ENCODE data around the gene LGMN. TPM values are rescaled to one million over a fixed set of nuclear protein-coding genes. Genes with fewer than 3 reads are reported as not detected.
"Not testable (repeated sequence)": the region's sequence is repeated elsewhere in the genome, so short reads cannot be mapped to it uniquely, and the experiment has no call there.

Gene LGMN
- total and polyA plus RNA-seq, 9 of the 15 experiments (the other 6 are each of a cell fraction or from before 2014, with no cell fraction given): 0.05 to 1.4 (median 0.43) TPM; not detected in 2

DNA sequence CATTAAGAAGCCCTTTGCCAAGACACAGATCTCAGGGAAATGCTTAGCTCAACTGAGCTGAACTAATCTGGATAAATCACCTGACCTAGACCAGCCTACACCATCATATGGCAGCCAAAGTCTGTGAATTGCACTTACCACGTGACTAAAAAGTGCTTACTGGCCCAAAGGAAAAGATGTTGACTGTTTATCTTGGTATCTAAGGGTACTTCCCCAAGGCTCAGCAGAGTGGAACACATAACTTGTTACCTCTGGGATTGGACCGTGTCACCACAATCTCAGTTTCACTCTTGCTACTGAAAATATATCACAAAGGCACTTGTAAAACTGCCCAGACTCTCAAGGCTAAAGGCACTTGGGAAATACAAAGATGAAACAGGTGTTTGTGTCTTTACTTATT is 26.9 kb upstream of the LGMN start:
- FAIRE-seq; CTCF ChIA-PET (ENCODE audit: low intra/inter-chr PET ratio): not testable (repeated sequence)
- 0% methylated on average over 2 of the region's 2 CpGs for WGBS (ENCODE audit: insufficient coverage, low coverage, missing lambda C conversion rate)

GRCh38 chr14:92774572-92774971 is 26.1 kb upstream of the LGMN start:
- ChIA-PET POLR2A (no interaction called here), CTCF (ENCODE audit: low intra/inter-chr PET ratio) (no interaction called here)
- Histone ChIP-seq H3K27me3 (ENCODE audit: control insufficient read depth in 2 of 2, insufficient read depth in 2 of 2, low read length in 2 of 2) (no peaks in the 10 kb centered on the region; a peak in 2 of 5 replicates), H3K4me3 (no peak overlapping the region), H3K4me2 (ENCODE audit: insufficient read depth, low read length) (no peak overlapping the region), H4K20me1 (replicated peaks; ENCODE audit: control insufficient read depth, insufficient read depth, low read length) (no peaks in the 10 kb centered on the region), H3K36me3 (ENCODE audit: control insufficient read depth, insufficient read depth, low read length) (no peaks in the 10 kb centered on the region), H3K4me1 (replicated peaks in 1 of 2; ENCODE audit: control insufficient read depth in 2 of 2, insufficient read depth in 2 of 2, low read length in 2 of 2) (no peaks in the 10 kb centered on the region), H3K79me2 (ENCODE audit: control insufficient read depth, insufficient read depth, low read length) (no peaks in the 10 kb centered on the region), H3K9me3 (replicated peaks; ENCODE audit: control insufficient read depth, insufficient read depth, low read depth, low read length) (no peaks in the 10 kb centered on the region), H3K27ac (ENCODE audit: extremely low read depth, low read depth, low read length) (no peak overlapping the region), H3K9me1 (ENCODE audit: control insufficient read depth, insufficient read depth, low read length) (no peaks in the 10 kb centered on the region), H2AFZ (ENCODE audit: low read depth, low read length) (no peak overlapping the region), H3K9ac (ENCODE audit: insufficient read depth in 1 of 2, low read depth in 2 of 2, low read length in 2 of 2) (no peak overlapping the region)
- BruUV-seq (replicated peaks): no TSS peak
- WGBS (ENCODE audit: insufficient coverage, low coverage, missing lambda C conversion rate): 5% methylated on average over 5 of the region's 8 CpGs
- in situ Hi-C loops (cut with MboI): no loop called here
- DNase-seq (ENCODE audit: extremely low read depth in 1 of 4, low spot score in 3 of 4): no peak
- no peak for FAIRE-seq
- intact Hi-C loops (cut with micrococcal nuclease): no loop called here
- no peak for ATAC-seq
- TF ChIP-seq KAT2B (IDR thresholded peaks at IDR 0.05; ENCODE audit: low read depth, low read length) (no peak), TAF7 (tag; IDR thresholded peaks at IDR 0.05) (no peak), FOXP4 (CRISPR knock-in tag; IDR thresholded peaks at IDR 0.05; ENCODE audit: borderline replicate concordance) (no peak), ZNF717 (CRISPR knock-in tag; IDR thresholded peaks at IDR 0.05) (no peak), SRSF9 (IDR thresholded peaks at IDR 0.05; ENCODE audit: borderline replicate concordance, low read depth, low read length) (no peak), SP2 (IDR thresholded peaks at IDR 0.05; ENCODE audit: extremely low read depth, low read depth, low read length, poor library complexity, severe bottlenecking) (no peak), IRF9 (tag; IDR thresholded peaks at IDR 0.05) (no peak), EWSR1 (IDR thresholded peaks at IDR 0.05; ENCODE audit: borderline replicate concordance, low read depth, partially characterized antibody) (no peak), YY1 (IDR thresholded peaks at IDR 0.05; ENCODE audit: borderline replicate concordance in 1 of 3, control insufficient read depth in 1 of 3, extremely low read depth in 1 of 3, insufficient read depth in 3 of 3, insufficient read length in 1 of 3, insufficient replicate concordance in 2 of 3, low read depth in 1 of 3, low read length in 2 of 3) (no peak)
- TF ChIP-seq, protein P1, sequence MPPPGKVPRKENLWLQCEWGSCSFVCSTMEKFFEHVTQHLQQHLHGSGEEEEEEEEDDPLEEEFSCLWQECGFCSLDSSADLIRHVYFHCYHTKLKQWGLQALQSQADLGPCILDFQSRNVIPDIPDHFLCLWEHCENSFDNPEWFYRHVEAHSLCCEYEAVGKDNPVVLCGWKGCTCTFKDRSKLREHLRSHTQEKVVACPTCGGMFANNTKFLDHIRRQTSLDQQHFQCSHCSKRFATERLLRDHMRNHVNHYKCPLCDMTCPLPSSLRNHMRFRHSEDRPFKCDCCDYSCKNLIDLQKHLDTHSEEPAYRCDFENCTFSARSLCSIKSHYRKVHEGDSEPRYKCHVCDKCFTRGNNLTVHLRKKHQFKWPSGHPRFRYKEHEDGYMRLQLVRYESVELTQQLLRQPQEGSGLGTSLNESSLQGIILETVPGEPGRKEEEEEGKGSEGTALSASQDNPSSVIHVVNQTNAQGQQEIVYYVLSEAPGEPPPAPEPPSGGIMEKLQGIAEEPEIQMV (tag; conservative IDR thresholded peaks at IDR 0.05; ENCODE audit: low read depth): no peak

More for the DNA sequence above, 26.9 kb upstream of the LGMN start:
- DNase-seq (ENCODE audit: extremely low read depth in 1 of 4, low spot score in 3 of 4); H3K9me1 ChIP-seq (ENCODE audit: control insufficient read depth, insufficient read depth, low read length); H3K9me3 ChIP-seq (replicated peaks; ENCODE audit: control insufficient read depth, insufficient read depth, low read depth, low read length); H3K4me2 ChIP-seq (ENCODE audit: insufficient read depth, low read length); H3K4me3 ChIP-seq; H2AFZ ChIP-seq (ENCODE audit: low read depth, low read length); H3K27me3 ChIP-seq (ENCODE audit: control insufficient read depth in 2 of 2, insufficient read depth in 2 of 2, low read length in 2 of 2); H3K4me1 ChIP-seq (replicated peaks in 1 of 2; ENCODE audit: control insufficient read depth in 2 of 2, insufficient read depth in 2 of 2, low read length in 2 of 2); in situ Hi-C loops (cut with MboI); H3K9ac ChIP-seq (ENCODE audit: insufficient read depth in 1 of 2, low read depth in 2 of 2, low read length in 2 of 2); H3K79me2 ChIP-seq (ENCODE audit: control insufficient read depth, insufficient read depth, low read length); intact Hi-C loops (cut with micrococcal nuclease); POLR2A ChIA-PET; BruUV-seq (replicated peaks); H3K36me3 ChIP-seq (ENCODE audit: control insufficient read depth, insufficient read depth, low read length); H3K27ac ChIP-seq (ENCODE audit: extremely low read depth, low read depth, low read length); H4K20me1 ChIP-seq (replicated peaks; ENCODE audit: control insufficient read depth, insufficient read depth, low read length); ATAC-seq: not testable (repeated sequence)
- peak; percentile 96 for TF ChIP-seq FOXJ2 (tag; IDR thresholded peaks at IDR 0.05)
